ENCODE results near the gene C1orf146. TPM values are rescaled to one million over a fixed set of nuclear protein-coding genes. Genes with fewer than 3 reads are reported as not detected.

The C1orf146 gene
- total RNA-seq, 1 donor from 2014 or later, result not detected

Other genes starting within 250 kb of the C1orf146 start
- gene EPHX4, start 187.9 kb upstream of the C1orf146 start, total RNA-seq, result 9.1 and 13.9 TPM in 2 replicates
- gene SETSIP, start 142.5 kb upstream of the C1orf146 start, total RNA-seq, result 0.14 TPM in 1 of 2 replicates, not detected in the other
- gene BTBD8, start 137.6 kb upstream of the C1orf146 start, total RNA-seq, result 1.8 and 8.7 TPM in 2 replicates
- 7.0 and 14.6 TPM in 2 replicates for gene GLMN, start 81.1 kb downstream of the C1orf146 start, total RNA-seq
- 3.7 and 12.1 TPM in 2 replicates for gene RPAP2, start 81.1 kb downstream of the C1orf146 start, total RNA-seq

Data from epithelial cell of proximal tubule (primary cell).